HepG2 (cell line): ENCODE data around the gene PRR20A. TPM values are rescaled to one million over a fixed set of nuclear protein-coding genes. Genes with fewer than 3 reads are reported as not detected.

Source experiments
- ATAC-seq: fragments of 200-7000 bp; cut with Tn5 transposase; 3 replicates; pipeline ENCODE4 v1.9.1; 2020; ENCODE audit warnings: mild to moderate bottlenecking, moderate library complexity
- BruUV-seq: library from RNA; stranded (reverse); fragments of 400-500 nt; replicated peaks from 2 replicates; lab custom pipeline; 2021; lab: Mats Ljungman, UMichigan
- CTCF ChIA-PET: fragments of 300-600 bp; formaldehyde crosslinking; extraction: SDS; loops from one replicate; lab custom pipeline; 2021; ENCODE audit warnings: low total read pairs, inconsistent platforms, low intra/inter-chr PET ratio; lab: Yijun Ruan, JAX
- POLR2A ChIA-PET: fragments of 350-600 bp; sonication (Branson Sonifier 250); formaldehyde crosslinking; loops from one replicate; lab custom pipeline; 2020; ENCODE audit warnings: antibody characterized with exemption, inconsistent platforms; lab: Yijun Ruan, JAX
- DNase-seq: peaks from one replicate; pipeline ENCODE4 v3.0.0-alpha.2; 2015; ENCODE audit warnings: low spot score
- FAIRE-seq: peaks from 3 replicates; lab custom pipeline; 2011; peaks lifted over from hg19 to GRCh38; lab: Jason Lieb, UNC
- H2AFZ ChIP-seq: one replicate; pipeline ENCODE4 v1.6.1; 2011; ENCODE audit warnings: low read length, inconsistent platforms
- H3K27ac ChIP-seq: fragments of 300-600 bp; 3 replicates; pipeline ENCODE4 v1.8.0; 2011; ENCODE audit warnings: mixed run types, mild to moderate bottlenecking, mixed read lengths, low read length, inconsistent platforms; ENCODE audit not compliant: insufficient read depth; ENCODE audit errors: extremely low read length
- H3K27me3 ChIP-seq, 2 experiments: fragments of 200-600 bp in 1 of 2; 2 replicates in 1 of 2; 3 replicates in 1 of 2; pipeline versions ENCODE4 v1.6.0 to v1.8.0; 2011; ENCODE audit warnings: low read length in 2 of 2, mild to moderate bottlenecking in 2 of 2, moderate library complexity in 2 of 2, inconsistent platforms in 1 of 2; ENCODE audit not compliant: insufficient read depth in 2 of 2, control insufficient read depth in 1 of 2
- H3K36me3 ChIP-seq, 2 experiments: fragments of 200-600 bp in 1 of 2; replicated peaks in 1 of 2; 2 replicates in 1 of 2; 3 replicates in 1 of 2; pipeline versions ENCODE4 v1.5.1 to v1.8.0; 2011; ENCODE audit warnings: low read length in 2 of 2, inconsistent platforms in 1 of 2; ENCODE audit not compliant: insufficient read depth in 2 of 2, control insufficient read depth in 1 of 2
- H3K4me1 ChIP-seq: 2 replicates; pipeline ENCODE4 v1.5.1; 2012; ENCODE audit warnings: low read length, inconsistent platforms; ENCODE audit not compliant: insufficient read depth
- H3K4me2 ChIP-seq: 2 replicates; pipeline ENCODE4 v1.6.0; 2011; ENCODE audit warnings: low read depth, low read length, inconsistent platforms
- H3K4me3 ChIP-seq, 3 experiments: fragments of 200-600 bp in 1 of 3; sonication (generic), shearing (Covaris generic) in 1 of 3; replicated peaks in 1 of 3; 2 replicates each; pipeline ENCODE4 v1.5.1; 2011 to 2016; ENCODE audit warnings: low read length in 3 of 3, inconsistent platforms in 2 of 3, low read depth in 2 of 3, mild to moderate bottlenecking in 2 of 3, control low read depth in 1 of 3, mixed read lengths in 1 of 3; ENCODE audit not compliant: insufficient read depth in 1 of 3
- H3K79me2 ChIP-seq: one replicate; pipeline ENCODE4 v1.6.1; 2011; ENCODE audit warnings: low read length, inconsistent platforms; ENCODE audit not compliant: insufficient read depth
- H3K9ac ChIP-seq: 2 replicates; pipeline ENCODE4 v1.6.0; 2011; ENCODE audit warnings: mild to moderate bottlenecking, low read depth, low read length, inconsistent platforms; ENCODE audit not compliant: insufficient read depth
- H3K9me3 ChIP-seq: 2 replicates; pipeline ENCODE4 v1.5.1; 2012; ENCODE audit warnings: mild to moderate bottlenecking, low read length
- H4K20me1 ChIP-seq: 2 replicates; pipeline ENCODE4 v1.6.0; 2011; ENCODE audit warnings: inconsistent platforms, mild to moderate bottlenecking, low read length, moderate library complexity; ENCODE audit not compliant: insufficient read depth
- HNF4A ChIP-seq: sonication (generic); formaldehyde crosslinking; IDR thresholded peaks from 2 replicates; pipeline ENCODE4 v1.4.0; 2020; ENCODE audit warnings: missing genetic modification reagents
- NR2F6 ChIP-seq, 2 experiments: IDR thresholded peaks; 2 replicates each; pipeline ENCODE4 v1.6.1; 2016; ENCODE audit warnings: antibody characterized with exemption in 1 of 2, mild to moderate bottlenecking in 1 of 2
- RBM22 ChIP-seq: fragments of 200-400 bp; formaldehyde crosslinking; optimal IDR thresholded peaks from 2 replicates; pipeline ENCODE3; 2017; ENCODE audit warnings: mild to moderate bottlenecking, low read length, moderate library complexity
- ZBTB33 ChIP-seq: sonication (generic); formaldehyde crosslinking; IDR thresholded peaks from 2 replicates; pipeline ENCODE4 v1.4.0; 2020; ENCODE audit warnings: missing genetic modification reagents
- ZNF331 ChIP-seq: sonication (generic); formaldehyde crosslinking; IDR thresholded peaks from 2 replicates; pipeline ENCODE4 v1.4.0; 2020; ENCODE audit warnings: missing genetic modification reagents
- ZNF354B ChIP-seq: sonication (generic); formaldehyde crosslinking; IDR thresholded peaks from 2 replicates; pipeline ENCODE4 v1.8.0; 2022; ENCODE audit warnings: mild to moderate bottlenecking, missing genetic modification reagents
- ZNF564 ChIP-seq: sonication (generic); formaldehyde crosslinking; IDR thresholded peaks from 2 replicates; pipeline ENCODE4 v1.8.1; 2023; ENCODE audit warnings: mild to moderate bottlenecking, missing genetic modification reagents
- ZNF749 ChIP-seq: sonication (generic); formaldehyde crosslinking; IDR thresholded peaks from 2 replicates; pipeline ENCODE4 v1.8.0; 2022; ENCODE audit warnings: mild to moderate bottlenecking, missing genetic modification reagents, moderate library complexity, borderline replicate concordance
- WGBS: methylation state at CpG from one replicate; pipeline ENCODE4 v1.1.6; 2017; ENCODE audit warnings: low lambda C conversion rate; 5-methylcytosine and 5-hydroxymethylcytosine counted together
- in situ Hi-C: cut with HindIII; loops from 2 replicates; pipeline ENCODE4 v1.10.0; 2017; ENCODE audit warnings: low pct_unique_long_range_greater_than_20kb; ENCODE audit not compliant: extremely low pct_ligation_motif_present
- intact Hi-C: fragments of 100-400 bp; cut with micrococcal nuclease; formaldehyde crosslinking; loops from one replicate; pipeline ENCODE4 v1.10.0; 2022; ENCODE audit not compliant: unreplicated experiment
- polyA plus RNA-seq, 8 experiments: library from polyadenylated mRNA; depleted of rRNA in 3 of 8; stranded (reverse) in 7 of 8; unstranded in 1 of 8; fragments of >200 nt; fragmentation: Illumina TruSeq in 4 of 8; extraction: Trizol in 4 of 8; gene quantifications; 2 replicates each; pipeline versions ENCODE4 v1.2.1 to v1.2.3, GENCODE V29; 2011 to 2016; ENCODE audit warnings: low read depth in 4 of 8, missing spikeins in 1 of 8, mixed read lengths in 1 of 8; ENCODE audit not compliant: insufficient read depth in 1 of 8
- total RNA-seq, 5 experiments: library from RNA; depleted of rRNA; stranded (reverse); fragments of >200 nt; fragmentation: Illumina TruSeq; extraction: Trizol; gene quantifications; 2 replicates each; pipeline ENCODE4 v1.2.3, GENCODE V29; 2016; ENCODE audit warnings: low read depth in 1 of 5
- TF ChIP-seq, protein P1 (sequence below): sonication (generic); formaldehyde crosslinking; conservative IDR thresholded peaks from 2 replicates; pipeline ENCODE4 v1.4.0; 2020; ENCODE audit warnings: missing genetic modification reagents
- TF ChIP-seq, protein P2 (sequence below): sonication (generic); formaldehyde crosslinking; IDR thresholded peaks from 2 replicates; pipeline ENCODE4 v1.4.0; 2020; ENCODE audit warnings: missing genetic modification reagents
- TF ChIP-seq, protein P3 (sequence below): sonication (generic); formaldehyde crosslinking; IDR thresholded peaks from 2 replicates; pipeline ENCODE4 v1.4.0; 2020; ENCODE audit warnings: missing genetic modification reagents, borderline replicate concordance

PRR20A gene
- total and polyA plus RNA-seq, 2 of the 13 experiments (the other 11 are each of a cell fraction or from before 2014, with no cell fraction given): not detected

GRCh38 chr13:57137585-57137984, 3.1 kb upstream of the PRR20A start:
- in situ Hi-C loops: no loop called here
- Histone ChIP-seq H3K9me3 (peaks cover 42% of the 10 kb centered on the region), H4K20me1 (no peaks in the 10 kb centered on the region), H3K4me1 (no peaks in the 10 kb centered on the region), H3K27ac (peak overlapping the region; percentile 17), H3K4me3 (peak overlapping the region in 1 of 3 experiments; percentile 16; a peak in 1 of 6 replicates), H2AFZ (no peak overlapping the region), H3K4me2 (peak overlapping the region; percentile 24; the same call in 1 of the 2 replicates), H3K36me3 (no peaks in the 10 kb centered on the region), H3K27me3 (no peaks in the 10 kb centered on the region; a peak in 1 of 5 replicates), H3K9ac (no peak overlapping the region), H3K79me2 (no peaks in the 10 kb centered on the region)
- intact Hi-C loops: no loop called here
- no peak for FAIRE-seq
- ChIA-PET CTCF (no interaction called here), POLR2A (no interaction called here)
- DNase-seq: peak; percentile 21
- no TSS peak for BruUV-seq
- peak; percentile 80 for ATAC-seq
- WGBS: under 1% methylated on average over 4 of the region's 4 CpGs
- TF ChIP-seq ZNF331 (CRISPR knock-in tag) (no peak), RBM22 (no peak), HNF4A (CRISPR knock-in tag) (0 out of 2 replicates have a peak, but pooled peaks have one; percentile 4), ZNF564 (CRISPR knock-in tag) (no peak), ZBTB33 (no peak), ZNF354B (CRISPR knock-in tag) (no peak), ZNF749 (CRISPR knock-in tag) (no peak), NR2F6 (IDR thresholded peaks at IDR 0.05) (no peak), NR2F6 (CRISPR knock-in tag; IDR thresholded peaks at IDR 0.05) (no peak)
- TF ChIP-seq, protein P1, sequence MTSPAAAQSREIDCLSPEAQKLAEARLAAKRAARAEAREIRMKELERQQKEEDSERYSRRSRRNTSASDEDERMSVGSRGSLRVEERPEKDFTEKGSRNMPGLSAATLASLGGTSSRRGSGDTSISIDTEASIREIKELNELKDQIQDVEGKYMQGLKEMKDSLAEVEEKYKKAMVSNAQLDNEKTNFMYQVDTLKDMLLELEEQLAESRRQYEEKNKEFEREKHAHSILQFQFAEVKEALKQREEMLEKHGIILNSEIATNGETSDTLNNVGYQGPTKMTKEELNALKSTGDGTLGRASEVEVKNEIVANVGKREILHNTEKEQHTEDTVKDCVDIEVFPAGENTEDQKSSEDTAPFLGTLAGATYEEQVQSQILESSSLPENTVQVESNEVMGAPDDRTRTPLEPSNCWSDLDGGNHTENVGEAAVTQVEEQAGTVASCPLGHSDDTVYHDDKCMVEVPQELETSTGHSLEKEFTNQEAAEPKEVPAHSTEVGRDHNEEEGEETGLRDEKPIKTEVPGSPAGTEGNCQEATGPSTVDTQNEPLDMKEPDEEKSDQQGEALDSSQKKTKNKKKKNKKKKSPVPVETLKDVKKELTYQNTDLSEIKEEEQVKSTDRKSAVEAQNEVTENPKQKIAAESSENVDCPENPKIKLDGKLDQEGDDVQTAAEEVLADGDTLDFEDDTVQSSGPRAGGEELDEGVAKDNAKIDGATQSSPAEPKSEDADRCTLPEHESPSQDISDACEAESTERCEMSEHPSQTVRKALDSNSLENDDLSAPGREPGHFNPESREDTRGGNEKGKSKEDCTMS (CRISPR knock-in tag): no peak
- TF ChIP-seq, protein P2, sequence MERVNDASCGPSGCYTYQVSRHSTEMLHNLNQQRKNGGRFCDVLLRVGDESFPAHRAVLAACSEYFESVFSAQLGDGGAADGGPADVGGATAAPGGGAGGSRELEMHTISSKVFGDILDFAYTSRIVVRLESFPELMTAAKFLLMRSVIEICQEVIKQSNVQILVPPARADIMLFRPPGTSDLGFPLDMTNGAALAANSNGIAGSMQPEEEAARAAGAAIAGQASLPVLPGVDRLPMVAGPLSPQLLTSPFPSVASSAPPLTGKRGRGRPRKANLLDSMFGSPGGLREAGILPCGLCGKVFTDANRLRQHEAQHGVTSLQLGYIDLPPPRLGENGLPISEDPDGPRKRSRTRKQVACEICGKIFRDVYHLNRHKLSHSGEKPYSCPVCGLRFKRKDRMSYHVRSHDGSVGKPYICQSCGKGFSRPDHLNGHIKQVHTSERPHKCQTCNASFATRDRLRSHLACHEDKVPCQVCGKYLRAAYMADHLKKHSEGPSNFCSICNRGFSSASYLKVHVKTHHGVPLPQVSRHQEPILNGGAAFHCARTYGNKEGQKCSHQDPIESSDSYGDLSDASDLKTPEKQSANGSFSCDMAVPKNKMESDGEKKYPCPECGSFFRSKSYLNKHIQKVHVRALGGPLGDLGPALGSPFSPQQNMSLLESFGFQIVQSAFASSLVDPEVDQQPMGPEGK (CRISPR knock-in tag): no peak
- TF ChIP-seq, protein P3, sequence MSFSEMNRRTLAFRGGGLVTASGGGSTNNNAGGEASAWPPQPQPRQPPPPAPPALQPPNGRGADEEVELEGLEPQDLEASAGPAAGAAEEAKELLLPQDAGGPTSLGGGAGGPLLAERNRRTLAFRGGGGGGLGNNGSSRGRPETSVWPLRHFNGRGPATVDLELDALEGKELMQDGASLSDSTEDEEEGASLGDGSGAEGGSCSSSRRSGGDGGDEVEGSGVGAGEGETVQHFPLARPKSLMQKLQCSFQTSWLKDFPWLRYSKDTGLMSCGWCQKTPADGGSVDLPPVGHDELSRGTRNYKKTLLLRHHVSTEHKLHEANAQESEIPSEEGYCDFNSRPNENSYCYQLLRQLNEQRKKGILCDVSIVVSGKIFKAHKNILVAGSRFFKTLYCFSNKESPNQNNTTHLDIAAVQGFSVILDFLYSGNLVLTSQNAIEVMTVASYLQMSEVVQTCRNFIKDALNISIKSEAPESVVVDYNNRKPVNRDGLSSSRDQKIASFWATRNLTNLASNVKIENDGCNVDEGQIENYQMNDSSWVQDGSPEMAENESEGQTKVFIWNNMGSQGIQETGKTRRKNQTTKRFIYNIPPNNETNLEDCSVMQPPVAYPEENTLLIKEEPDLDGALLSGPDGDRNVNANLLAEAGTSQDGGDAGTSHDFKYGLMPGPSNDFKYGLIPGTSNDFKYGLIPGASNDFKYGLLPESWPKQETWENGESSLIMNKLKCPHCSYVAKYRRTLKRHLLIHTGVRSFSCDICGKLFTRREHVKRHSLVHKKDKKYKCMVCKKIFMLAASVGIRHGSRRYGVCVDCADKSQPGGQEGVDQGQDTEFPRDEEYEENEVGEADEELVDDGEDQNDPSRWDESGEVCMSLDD (CRISPR knock-in tag): no peak
